GM10266 (cell line): ENCODE results near the gene PPM1G.

Experiments used
- DNase-seq: peaks from one replicate; pipeline ENCODE4 v3.0.0; 2012; ENCODE audit errors: extremely low spot score
- TF ChIP-seq, protein P1 (sequence below): IDR thresholded peaks from 2 replicates; pipeline ENCODE4 v1.5.1; 2012; ENCODE audit warnings: mild to moderate bottlenecking, low read depth; ENCODE audit not compliant: control insufficient read depth, insufficient read depth; ENCODE audit errors: missing control alignments

The PPM1G gene

DNA sequence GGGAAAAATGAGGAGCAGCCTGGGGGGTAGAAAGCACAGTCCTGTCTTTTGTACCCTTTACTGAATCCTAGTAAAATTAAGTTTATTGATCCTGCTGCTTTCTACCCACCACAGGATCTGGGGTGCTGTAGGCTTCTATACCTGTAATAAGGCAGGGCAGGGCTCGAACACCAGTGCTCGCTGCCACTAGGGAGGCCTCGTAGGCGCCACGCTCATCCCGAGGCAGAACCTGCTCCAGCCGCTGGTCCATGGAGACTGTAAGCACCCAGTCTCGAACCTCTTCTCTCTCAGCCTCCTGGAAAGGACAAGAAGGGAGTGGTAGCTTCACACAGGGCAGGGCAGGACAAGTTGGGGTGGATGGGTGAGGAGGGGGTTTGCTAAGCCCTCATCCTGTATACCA, 35.8 kb upstream of the PPM1G start:
- DNase-seq, result no peak
- TF ChIP-seq, protein P1, sequence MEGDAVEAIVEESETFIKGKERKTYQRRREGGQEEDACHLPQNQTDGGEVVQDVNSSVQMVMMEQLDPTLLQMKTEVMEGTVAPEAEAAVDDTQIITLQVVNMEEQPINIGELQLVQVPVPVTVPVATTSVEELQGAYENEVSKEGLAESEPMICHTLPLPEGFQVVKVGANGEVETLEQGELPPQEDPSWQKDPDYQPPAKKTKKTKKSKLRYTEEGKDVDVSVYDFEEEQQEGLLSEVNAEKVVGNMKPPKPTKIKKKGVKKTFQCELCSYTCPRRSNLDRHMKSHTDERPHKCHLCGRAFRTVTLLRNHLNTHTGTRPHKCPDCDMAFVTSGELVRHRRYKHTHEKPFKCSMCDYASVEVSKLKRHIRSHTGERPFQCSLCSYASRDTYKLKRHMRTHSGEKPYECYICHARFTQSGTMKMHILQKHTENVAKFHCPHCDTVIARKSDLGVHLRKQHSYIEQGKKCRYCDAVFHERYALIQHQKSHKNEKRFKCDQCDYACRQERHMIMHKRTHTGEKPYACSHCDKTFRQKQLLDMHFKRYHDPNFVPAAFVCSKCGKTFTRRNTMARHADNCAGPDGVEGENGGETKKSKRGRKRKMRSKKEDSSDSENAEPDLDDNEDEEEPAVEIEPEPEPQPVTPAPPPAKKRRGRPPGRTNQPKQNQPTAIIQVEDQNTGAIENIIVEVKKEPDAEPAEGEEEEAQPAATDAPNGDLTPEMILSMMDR, result no peak

DNA sequence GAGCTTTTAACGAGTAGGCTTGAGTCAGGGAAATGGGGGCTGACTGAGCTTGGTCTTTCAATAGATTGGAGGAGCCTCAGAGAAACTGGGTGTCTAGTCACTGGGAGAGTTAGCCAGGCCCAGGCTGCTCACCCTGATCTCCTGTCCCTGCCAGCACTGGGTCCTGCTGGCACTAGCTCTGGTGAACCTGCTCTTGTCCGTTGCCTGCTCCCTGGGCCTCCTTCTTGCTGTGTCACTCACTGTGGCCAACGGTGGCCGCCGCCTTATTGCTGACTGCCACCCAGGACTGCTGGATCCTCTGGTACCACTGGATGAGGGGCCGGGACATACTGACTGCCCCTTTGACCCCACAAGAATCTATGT, 33.5 kb upstream of the PPM1G start:
- TF ChIP-seq, protein P1, result no peak
- no peak for DNase-seq

DNA sequence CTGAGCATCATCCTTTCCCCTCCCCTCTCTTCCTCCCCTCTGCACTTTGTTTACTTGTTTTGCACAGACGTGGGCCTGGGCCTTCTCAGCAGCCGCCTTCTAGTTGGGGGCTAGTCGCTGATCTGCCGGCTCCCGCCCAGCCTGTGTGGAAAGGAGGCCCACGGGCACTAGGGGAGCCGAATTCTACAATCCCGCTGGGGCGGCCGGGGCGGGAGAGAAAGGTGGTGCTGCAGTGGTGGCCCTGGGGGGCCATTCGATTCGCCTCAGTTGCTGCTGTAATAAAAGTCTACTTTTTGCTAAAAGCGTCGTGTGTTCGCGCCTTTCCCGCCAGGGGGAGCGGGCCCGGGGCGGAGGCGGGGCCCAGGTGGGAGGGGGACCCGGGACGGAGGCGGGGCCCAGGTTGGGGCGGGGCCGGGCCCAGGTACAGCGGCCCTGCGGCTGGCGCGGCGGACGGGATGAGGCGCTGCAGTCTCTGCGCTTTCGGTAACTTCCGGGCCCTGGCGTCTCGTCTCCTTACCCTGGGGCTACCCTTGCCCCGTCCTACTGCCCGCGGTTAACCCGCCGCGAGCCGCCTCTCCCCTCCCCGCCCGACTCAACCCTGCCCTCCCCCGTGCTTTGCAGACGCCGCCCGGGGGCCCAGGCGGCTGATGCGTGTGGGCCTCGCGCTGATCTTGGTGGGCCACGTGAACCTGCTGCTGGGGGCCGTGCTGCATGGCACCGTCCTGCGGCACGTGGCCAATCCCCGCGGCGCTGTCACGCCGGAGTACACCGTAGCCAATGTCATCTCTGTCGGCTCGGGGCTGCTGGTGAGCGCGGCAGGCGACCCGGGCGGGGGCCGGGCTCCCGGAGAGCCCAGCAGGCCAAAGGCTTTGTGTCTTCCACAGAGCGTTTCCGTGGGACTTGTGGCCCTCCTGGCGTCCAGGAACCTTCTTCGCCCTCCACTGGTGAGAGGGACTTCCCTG, 32.8 kb upstream of the PPM1G start, which contains the start of gene KRTCAP3:
Gene KRTCAP3 (plus strand): TSS at position 424 of the 962 bp plus-strand sequence. CDS start 32 bp downstream, at position 456.
- TF ChIP-seq, protein P1, result no peak
- DNase-seq, result peak; percentile 32

DNA sequence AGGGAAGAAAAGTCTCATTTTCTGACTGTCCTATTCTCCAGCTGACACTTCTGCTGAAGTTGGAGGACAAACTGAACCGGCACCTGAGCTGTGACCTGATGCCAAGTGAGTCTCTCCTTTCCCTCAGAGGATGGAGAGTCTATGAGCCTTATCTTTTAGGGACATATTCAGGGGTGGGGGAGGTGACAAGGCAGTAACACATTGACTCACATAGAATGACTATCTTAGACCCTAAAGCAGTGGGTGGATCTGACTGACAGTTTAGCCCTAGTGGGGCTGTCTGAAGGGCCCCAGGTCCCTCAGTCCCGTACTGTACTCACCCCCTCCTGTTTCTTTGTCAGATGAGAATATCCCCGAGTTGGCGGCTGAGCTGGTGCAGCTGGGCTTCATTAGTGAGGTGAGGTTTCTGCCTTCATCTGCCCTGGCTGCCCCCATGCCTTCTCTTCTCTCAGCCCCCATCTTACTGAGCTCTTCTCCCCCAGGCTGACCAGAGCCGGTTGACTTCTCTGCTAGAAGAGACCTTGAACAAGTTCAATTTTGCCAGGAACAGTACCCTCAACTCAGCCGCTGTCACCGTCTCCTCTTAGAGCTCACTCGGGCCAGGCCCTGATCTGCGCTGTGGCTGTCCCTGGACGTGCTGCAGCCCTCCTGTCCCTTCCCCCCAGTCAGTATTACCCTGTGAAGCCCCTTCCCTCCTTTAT, 32.0 kb upstream of the PPM1G start:
- DNase-seq, result no peak
- TF ChIP-seq, protein P1, result no peak

DNA sequence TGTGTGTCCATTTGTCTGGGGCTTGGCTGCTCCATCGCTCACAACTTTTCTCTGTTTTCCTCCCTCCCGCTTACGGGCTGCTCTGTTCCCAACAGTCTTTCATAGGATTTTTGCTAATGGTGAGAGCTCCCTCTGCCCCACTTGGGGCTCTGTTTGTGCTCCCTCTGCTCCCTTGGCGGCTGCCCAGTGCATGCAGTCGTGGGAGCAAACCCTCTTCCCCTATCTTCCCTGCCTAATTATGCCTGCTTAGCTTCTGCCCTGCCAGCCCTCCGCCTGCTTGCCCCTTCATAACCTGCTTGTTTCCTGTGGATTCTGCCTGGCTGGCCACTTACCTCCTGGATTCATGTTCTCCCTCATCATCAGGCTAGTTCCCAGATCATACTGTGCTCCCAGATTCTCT, 26.2 kb upstream of the PPM1G start:
- no peak for DNase-seq
- TF ChIP-seq, protein P1, result no peak

DNA sequence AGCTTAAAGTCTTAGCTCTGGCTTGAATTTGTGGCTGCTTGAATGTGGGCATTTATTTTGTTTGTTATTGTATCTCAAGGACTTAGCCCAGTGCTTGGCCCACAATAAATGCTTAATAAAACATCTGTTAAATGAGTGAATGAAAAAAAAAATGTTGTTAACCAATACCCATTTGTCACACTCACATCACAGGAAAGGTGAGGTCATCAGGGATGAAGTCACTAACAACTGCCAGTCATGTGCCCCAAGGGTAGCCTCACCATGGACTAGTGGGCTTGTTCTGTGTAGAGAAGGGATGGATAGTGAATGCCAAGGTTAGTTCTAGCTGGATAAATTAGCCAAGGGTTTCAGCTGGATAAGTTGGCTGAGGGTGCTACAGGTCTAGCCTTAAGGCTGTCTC, 22.0 kb upstream of the PPM1G start:
- TF ChIP-seq, protein P1, result no peak
- no peak for DNase-seq
